Suppressor macrophage treated with lipopolysaccharide for 4 hours (primary cell): ENCODE results near the gene TUFM.
A peak's percentile ranks its signal among the peaks of the same experiment; 100 is the strongest.
"Not testable (repeated sequence)": the region's sequence is repeated elsewhere in the genome, so short reads cannot be mapped to it uniquely, and the experiment has no call there.

Experiments used
- DNase-seq: peaks from one replicate; pipeline ENCODE4 v3.0.0-alpha.2; 2020

The TUFM gene

GRCh38 chr16:28837672-28838557 lies 8.2 kb downstream of the TUFM start:
- DNase-seq, result no peak

GRCh38 chr16:28836761-28837064 lies 9.4 kb downstream of the TUFM start:
- DNase-seq, result no peak

DNA sequence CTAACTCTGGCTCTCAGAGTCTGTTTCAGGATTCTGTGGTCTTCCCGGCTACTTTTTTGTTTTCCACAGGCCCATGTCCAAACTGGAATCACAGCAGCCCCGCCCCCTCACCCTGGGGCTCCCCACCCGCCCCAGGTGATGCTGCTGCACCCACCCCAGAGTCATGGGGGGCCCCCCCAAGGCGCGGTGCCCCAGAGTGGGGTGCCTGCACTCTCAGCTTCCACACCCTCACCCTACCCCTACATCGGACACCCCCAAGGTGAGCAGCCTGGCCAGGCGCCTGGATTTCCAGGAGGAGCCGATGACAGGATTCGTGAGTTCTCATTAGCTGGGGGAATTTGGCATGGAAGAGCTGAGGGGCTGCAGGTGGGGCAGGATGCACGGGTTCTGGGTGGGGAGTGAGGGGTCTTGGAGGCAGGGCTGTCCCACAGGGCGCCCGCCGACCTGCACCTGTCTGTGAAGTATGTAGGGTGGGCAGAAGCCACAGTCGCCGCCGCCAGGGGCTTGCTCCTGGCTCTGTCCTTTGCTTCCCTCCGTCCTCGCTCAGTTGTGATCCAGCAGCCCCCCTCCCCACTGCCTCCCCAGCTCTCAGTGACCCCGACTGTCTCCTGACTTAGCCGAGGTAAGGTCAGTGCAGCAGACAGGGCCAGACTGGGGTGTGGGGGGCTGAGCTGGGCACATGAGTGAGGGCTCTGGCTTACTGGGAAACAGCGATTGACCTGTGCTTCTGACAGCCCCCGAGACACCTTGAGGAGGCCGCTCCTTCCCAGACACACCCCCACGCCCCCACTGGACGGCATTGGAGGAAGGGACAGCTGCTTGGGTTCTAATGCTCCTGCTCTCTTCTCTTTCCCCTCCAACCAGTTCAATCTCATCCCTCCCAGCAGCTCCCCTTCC lies 10.0 kb downstream of the TUFM start:
- no peak for DNase-seq

DNA sequence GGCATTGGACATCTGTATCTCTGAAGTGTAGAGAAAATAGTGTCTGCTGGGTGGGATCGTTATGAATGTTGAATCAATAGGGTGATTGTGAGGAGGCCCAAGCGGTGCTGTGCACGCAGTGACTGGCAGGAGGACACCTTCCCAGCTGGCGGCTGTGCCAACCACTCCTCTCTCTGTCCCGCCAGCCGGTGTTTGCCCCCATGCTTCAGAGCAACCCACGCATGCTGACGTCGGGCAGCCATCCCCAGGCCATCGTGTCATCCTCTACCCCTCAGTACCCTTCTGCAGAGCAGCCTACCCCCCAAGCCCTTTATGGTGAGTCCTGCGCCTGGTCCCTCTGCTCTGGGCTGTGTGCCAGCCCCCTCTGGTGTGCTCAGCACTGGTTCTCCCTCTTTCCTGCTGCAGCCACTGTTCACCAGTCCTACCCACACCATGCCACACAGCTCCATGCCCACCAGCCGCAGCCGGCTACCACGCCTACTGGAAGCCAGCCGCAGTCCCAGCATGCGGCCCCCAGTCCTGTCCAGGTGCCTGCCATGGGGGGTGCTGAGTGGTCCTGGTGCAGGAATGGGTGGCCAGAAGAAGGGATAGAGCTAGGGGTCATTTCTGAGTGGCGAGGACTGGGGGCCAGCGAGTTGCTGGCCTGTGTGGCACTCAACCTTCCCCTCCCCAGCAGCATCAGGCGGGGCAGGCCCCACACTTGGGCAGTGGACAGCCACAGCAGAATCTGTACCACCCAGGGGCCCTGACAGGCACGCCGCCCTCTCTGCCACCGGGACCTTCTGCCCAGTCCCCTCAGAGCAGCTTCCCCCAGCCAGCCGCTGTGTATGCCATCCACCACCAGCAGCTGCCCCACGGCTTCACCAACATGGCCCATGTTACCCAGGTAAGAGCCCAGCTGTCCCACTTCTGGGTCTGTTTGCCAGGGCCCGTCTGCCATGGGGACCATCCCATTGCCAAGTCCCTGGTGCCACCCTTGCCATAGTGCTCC lies 11.0 kb downstream of the TUFM start:
- DNase-seq, result no peak

DNA sequence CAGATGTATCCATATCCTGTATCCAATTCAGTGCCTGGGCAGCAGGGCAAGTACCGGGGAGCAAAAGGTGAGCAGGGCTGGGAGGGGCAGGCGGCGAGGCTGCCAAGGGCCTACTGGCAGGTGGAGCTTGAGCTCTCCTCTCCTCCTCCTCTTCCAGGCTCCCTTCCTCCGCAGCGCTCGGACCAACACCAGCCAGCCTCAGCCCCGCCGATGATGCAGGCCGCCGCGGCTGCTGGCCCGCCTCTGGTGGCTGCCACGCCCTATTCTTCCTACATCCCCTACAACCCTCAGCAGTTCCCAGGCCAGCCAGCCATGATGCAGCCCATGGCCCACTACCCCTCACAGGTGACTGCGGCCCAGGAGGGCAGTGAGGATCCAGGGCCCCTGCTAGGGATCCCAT lies 11.8 kb downstream of the TUFM start:
- no peak for DNase-seq

DNA sequence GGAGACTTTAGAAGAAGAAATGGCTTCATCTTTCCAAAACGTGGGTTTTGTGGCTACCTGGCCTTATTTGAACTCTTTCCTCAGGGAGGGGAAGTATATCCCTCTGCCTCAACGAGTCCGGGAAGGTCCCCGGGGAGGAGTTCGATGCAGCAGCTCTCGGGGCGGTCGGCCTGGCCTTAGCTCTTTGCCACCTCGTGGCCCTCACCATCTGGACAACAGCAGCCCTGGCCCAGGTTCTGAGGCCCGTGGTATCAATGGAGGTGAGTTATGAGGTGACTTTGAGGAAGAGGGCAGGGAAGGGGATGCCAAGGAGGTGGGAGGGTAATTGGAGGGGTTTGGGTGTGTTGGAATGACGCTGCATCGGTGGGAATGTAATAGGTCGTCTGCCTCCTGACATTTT lies 15.6 kb downstream of the TUFM start:
- DNase-seq, result no peak

- no peak for DNase-seq
Observed at GRCh38 chr16:28829747-28830146, 16.4 kb downstream of the TUFM start.

GRCh38 chr16:28826141-28826540 lies 20.0 kb downstream of the TUFM start:
- DNase-seq, result no peak

DNA sequence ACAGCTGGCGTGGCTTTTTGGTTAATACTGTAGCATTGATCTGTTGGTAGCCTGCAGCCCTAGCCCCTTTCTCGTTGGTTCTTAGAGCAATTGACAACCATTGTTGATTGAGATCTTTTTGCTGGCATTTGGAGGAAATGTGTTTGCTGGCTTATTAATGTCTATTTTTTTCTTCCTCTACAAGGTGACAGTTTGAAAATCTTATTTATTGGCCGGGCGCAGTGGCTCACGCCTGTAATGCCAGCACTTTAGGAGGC lies 21.5 kb downstream of the TUFM start:
- DNase-seq, result no peak

GRCh38 chr16:28823873-28824716 lies 22.1 kb downstream of the TUFM start:
- DNase-seq, result peak; percentile 98

DNA sequence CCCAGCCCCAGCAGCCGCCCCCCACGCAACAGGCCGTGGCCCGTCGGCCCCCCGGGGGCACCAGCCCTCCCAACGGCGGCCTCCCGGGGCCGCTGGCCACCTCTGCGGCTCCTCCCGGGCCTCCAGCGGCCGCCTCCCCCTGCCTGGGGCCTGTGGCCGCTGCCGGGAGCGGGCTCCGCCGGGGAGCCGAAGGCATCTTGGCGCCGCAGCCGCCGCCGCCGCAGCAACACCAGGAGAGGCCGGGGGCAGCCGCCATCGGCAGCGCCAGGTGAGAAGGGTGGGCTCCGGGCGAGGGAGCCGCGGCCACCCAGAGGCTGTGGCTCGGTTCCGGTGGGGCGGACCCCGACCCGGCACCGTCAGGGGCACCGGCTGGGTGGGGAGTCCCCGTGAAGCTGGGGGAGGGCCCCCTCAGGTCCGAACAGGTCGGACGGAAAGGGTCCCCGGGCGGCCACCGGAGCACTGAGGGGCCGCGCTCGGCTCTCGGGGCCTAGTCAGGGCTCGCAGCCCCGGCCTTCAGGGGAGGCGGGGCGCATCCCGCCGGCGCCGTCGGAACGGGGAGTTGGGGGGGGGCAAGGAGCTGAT lies 22.8 kb downstream of the TUFM start:
- DNase-seq, result no peak

GRCh38 chr16:28822520-28823290 lies 23.4 kb downstream of the TUFM start, which contains the start of gene ATXN2L:
ATXN2L (plus strand) TSS chr16:28822999; CDS start chr16:28823260, 261 bp downstream.
- peak; percentile 99 for DNase-seq

GRCh38 chr16:28821874-28822519 lies 24.2 kb downstream of the TUFM start:
- DNase-seq, result no peak

GRCh38 chr16:28820546-28820945 lies 25.6 kb downstream of the TUFM start:
- DNase-seq, result not testable (repeated sequence)

- DNase-seq, result no peak
Observed at GRCh38 chr16:28820016-28820415, 26.1 kb downstream of the TUFM start.

DNA sequence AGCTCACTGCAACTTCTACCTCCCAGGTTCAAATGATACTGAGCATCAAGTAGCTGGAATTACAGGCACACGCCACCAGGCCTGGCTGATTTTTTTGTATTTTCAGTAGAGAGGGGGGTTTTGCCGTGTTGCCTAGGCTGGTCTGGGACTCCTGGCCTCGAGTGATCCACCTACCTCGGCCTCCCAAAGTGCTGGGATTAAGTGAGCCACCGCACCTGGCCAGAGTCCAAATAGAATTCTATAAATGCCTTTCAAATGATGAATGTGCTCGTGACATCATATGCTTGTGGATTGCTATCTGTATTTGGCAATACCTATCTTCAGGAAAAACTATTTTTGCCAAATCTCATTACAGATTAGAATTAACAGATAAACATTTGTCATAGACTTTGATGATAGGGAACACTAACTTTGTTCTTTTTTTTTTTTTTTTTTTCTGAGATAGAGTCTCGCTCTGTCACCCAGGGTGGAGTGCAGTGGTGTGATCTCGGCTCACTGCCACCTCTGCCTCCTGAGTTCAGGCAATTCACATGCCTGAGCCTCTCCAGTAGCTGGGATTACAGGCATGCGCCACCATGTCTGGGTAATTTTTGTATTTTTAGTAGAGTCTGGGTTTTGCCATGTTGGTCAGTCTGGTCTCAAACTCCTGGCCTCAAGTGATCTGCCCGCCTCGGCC lies 38.6 kb downstream of the TUFM start:
- not testable (repeated sequence) for DNase-seq

GRCh38 chr16:28802235-28803019 lies 43.7 kb downstream of the TUFM start:
- not testable (repeated sequence) for DNase-seq
